GM21526 (cell line): ENCODE results near the gene POLDIP3.
"Not testable (repeated sequence)": the region's sequence is repeated elsewhere in the genome, so short reads cannot be mapped to it uniquely, and the experiment has no call there.

Source experiments
- ATAC-seq: cut with Tn5 transposase; IDR thresholded peaks from one replicate; pipeline ENCODE4 v1.9.1; 2021; ENCODE audit warnings: moderate library complexity; ENCODE audit not compliant: unreplicated experiment, low FRiP score

Gene POLDIP3

DNA sequence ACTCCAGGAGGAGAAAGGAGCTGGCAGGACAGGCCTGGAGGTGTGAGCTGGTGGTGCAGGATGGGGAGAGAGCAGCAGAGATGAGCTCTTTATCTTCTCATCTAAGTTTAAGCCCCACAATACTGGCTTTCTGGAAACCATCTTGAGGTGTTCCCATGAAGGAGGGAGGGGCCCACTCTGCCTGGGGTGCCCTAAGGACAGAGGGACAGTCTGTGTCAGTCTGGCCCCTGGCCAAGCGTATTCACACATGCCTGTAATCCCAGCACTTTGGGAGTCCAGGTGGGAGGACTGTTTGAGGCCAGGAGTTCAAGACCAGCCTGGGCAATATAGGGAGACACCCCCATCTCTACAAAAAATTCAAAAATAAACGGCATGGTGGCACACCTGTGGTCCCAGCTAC is 52.0 kb downstream of the POLDIP3 start:
- no peak for ATAC-seq

DNA sequence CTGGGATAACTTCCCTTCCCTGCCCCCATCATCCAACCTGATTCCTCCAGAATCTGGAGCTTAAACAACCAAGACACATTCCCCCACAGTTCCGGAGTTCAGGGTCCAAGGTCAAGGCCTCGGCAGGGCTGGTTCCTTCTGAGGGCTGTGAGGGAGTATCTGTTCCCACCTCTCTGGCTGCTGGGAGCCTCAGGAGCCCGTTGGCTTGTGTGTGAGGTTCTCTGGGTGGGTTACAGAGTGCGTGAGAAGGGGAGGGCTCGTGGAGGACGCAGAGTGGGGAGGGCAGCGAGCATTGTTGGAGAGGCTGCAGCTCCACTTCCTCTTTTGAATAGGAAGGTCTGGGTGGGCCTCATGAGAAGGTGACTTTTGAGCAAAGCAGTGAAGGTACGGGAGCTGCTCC is 52.4 kb downstream of the POLDIP3 start:
- ATAC-seq: no peak

DNA sequence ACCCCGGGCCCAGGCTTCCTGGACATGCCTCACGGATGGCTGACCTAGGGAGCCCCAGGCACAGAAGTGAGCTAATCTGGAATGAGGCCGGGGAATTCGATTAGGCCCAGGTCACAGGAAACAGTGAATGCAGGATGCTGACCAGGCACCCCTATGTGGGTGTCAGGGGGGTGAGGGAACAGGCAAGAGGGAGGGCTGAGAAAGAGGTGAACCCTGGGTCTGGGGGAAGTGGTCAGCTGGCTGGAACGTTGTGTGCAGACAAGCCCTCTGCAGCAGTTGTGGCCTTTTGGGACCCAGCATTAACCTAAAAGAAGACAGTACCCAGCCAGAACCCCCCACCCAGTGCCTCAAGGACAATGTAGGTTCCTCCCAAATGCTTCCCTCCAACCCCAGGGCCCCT is 52.8 kb downstream of the POLDIP3 start:
- ATAC-seq: no peak

DNA sequence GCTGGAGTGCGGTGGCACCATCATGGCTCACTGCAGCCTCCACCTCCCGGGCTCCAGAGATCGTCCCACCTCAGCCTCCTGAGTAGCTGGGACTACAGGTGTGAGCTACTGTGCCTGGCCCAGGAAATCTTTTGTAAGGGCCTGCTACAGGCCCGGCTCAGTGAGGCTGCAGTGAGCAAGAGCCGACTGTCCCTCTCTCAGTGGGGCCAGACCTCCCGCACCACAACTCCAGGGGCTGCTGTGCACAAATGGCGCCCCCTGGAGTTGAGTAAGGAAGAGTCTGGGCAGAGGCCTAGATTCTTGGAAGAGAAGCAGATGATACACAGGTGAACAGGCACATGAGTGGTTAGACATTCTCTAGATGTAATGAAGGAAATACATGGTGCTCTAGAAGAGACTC is 53.9 kb downstream of the POLDIP3 start:
- ATAC-seq: no peak

DNA sequence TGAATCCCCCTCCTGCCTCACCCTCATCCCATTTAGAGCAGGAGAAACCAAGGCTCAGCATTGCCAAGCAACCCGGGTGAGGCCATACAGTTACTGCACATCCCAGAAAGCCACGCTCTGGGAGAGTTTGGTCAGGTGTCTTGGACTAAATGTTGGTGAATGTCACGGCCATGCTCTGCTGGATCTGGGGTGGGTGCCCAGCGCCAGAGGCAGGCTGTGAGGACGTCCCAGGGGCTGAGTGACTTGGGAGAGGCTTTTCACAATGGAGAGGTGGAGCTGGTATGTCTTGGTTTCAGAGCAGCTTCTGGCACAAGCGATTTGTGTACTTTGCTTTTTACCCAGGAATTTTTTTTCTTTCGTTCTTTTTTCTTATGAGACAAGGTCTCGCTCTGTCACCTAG is 54.3 kb downstream of the POLDIP3 start:
- no peak for ATAC-seq

DNA sequence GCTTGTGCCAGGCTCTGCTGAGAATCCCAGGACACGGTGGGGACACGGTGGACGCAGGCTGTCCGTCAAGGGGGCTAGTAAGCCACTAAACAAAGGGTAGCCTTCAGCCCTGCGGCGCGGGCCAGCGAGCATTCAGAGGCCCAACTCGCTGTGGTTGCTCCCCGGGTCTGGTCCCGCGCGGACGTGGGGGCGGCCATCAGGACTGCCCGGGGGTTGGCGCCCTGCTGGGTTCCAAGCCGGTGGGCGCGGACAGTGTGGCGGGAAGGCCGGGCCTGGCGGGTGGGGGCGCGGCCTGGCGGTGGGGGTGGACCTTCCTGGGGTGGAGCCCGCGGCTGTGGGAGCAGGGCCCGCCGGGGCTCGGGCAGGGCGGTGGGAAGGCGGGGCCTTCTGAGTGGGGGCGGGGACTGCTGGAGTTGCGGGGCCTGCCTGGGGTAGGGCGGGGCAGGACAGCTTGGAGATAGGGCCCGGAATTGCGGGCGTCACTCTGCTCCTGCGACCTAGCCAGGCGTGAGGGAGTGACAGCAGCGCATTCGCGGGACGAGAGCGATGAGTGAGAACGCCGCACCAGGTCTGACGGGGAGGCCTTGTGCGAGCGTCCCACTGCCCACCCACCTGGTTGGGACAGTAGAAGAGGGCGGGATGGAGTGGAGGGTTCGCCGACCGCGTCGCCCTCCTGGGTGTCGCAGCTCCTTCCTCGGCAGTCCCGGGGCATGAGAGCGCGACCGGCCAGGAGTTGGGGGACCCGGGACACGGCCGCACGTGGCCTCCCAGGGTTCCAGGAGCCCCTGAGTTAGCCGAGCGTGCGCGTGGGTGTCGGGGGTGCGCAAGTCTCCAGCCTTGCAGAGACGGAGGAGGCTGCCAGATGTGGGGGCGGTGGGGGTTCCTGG is 61.0 kb downstream of the POLDIP3 start, which contains the start of gene SERHL2:
Gene SERHL2, plus strand, starts transcription at position 482 of the 887 bp plus-strand sequence. Its CDS starts 65 bp downstream, at position 547.
- peak; percentile 53 for ATAC-seq

DNA sequence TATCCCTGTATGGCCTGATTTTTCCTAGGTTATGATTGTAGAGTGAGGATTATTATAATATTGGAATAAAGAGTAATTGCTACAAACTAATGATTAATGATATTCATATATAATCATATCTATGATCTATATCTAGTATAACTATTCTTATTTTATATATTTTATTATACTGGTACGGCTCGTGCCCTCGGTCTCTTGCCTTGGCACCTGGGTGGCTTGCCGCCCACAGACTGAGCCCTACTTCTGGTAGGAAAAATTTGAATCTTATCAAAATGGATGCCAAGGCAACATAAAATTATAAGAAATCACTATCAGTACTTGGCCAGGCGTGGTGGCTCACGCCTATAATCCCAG is 62.4 kb downstream of the POLDIP3 start:
- not testable (repeated sequence) for ATAC-seq

DNA sequence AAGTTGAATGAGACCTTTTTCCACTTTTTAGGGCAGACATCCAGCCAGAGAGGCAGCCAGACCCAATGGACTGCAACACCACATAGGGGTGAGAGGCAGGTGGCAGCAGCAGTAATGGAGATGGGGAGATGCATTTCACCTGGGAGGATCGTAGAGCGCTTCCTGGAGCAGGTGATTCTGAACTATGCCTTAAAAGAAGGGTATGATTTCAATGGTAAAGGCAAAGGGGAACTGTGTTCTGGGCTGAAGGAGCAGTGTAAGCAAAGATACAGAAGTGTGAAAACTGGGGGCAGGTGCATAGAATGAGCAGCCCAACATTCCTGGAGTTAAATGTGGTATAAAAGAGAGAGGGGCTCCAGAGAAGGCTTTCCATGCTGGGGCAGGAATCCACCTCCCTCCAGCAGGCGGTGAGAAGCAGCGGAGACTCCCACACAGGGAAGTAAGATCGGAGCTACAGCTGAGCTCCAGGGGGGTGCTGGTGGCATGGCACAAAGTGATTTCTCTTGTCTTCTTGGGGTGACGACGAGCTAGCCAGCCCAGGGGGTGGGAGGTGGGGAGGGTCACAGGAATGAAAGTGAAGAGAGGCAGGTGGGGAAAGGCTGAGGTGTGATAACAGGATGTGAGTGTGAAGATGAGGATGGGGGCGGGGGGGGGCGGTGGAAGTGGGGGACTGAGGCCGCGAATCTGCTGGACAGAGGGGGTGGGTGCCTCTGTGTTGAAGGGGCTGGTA is 65.2 kb downstream of the POLDIP3 start:
- no peak for ATAC-seq

DNA sequence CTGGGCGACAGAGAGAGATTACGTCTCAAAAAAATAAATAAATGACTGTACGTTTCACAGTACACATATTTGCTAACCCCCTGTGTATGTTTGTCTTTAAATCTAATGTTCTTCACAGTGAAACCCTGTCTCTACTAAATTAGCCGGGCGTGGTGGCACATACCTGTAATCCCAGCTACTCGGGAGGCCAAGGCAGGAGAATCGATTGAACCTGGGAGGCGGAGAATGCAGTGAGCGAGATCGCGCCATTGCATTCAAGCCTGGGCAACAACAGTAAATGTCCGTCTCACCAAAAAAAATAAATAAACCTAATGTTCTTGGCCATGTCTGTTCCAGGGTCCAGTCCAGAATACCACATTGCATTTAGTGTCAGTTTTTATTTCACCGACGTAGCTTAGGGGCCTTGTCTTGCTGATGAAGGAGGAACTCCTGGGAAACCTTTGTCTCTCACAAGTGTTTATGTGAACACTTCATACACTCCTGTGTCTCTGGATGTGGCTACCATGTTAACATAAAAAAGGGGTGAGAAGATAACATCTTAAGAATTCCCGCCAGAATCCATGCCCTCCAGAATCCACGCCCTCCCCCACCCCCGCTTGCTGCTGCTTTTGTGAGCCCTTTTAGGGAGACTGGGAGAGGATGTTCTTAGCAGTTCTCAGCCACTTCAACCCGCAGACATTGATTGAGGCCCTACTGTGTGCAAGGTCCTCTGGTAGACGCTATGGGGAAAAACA is 65.9 kb downstream of the POLDIP3 start:
- no peak for ATAC-seq

DNA sequence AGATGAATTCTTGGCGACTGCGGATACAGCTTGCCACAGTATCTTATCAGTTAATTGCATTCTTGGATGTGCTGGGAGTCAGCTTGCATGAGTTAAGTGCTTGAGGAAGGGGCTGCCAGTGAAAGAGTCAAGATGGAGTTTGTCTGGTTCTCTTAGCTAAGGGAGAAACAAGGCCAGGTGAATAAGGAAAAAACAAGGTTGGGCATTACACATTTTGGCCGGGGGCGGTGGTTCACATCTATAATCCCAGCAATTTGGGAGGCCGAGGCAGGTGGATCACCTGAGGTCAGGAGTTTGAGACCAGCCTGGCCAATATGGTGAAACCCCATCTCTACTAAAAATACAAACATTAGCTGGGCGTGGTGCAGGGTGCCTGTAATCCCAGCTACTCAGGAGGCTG is 66.6 kb downstream of the POLDIP3 start:
- not testable (repeated sequence) for ATAC-seq

DNA sequence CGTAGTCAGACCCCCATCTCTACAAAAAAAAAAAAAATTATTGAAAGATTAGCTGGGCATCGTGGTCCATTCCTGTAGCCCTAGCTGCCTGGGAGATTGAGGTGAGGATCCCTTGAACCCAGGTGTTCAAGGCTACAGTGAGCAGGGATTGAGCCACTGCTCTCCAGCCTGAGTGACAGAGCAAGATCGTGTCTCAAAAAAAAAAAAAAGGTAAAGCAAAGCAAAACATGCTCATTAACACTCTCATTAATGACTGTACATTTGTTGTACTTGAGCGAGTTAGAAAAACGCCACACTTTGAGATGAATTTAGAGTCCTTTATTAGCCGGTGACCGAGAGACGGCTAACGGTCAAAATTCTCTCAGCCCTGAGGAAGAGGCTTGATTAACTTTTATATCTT is 67.1 kb downstream of the POLDIP3 start:
- ATAC-seq: no peak

DNA sequence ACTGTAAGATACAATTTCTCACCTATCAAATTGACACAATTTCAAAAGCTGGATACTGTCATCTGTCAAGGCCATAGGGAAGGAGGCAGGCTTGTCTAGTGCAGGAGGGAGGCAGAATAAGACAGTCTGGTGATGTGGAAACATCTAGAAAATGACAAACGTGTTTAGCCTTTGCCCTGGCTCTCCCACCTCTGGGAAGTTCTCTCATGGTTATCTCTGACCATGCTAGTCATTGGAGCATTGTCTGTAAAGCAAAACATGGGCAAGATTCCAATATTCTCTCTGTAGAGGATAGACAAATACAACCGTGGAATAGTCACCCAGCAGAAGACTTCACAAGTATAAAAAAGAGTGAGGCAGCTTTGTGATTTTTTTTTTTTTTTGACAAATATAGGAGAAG is 70.0 kb downstream of the POLDIP3 start:
- no peak for ATAC-seq

DNA sequence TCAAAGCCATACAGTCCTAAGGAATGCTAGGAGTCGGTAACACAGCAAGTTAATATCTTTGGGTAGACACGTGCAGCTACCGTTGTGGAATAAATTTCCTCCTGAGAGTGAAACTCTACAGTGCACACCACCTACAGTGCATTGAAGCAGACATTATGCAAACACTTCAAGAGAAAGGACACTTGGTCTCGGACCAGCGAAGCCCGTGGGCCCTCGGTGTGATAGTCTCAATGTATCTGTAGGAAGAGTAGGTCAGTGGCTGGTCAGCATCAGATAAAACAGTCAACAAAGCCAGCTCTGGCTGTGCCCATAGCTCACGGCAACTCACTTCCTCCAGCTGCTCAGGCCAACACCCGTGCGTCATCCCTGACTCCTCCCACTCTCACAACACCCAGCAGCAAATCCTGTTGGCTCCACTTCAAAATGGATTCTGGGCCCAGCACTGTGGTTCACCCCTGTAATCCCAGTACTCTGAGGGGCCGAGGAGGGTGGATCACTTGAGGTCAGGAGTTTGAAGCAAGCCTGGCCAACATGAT is 75.4 kb downstream of the POLDIP3 start:
- not testable (repeated sequence) for ATAC-seq

DNA sequence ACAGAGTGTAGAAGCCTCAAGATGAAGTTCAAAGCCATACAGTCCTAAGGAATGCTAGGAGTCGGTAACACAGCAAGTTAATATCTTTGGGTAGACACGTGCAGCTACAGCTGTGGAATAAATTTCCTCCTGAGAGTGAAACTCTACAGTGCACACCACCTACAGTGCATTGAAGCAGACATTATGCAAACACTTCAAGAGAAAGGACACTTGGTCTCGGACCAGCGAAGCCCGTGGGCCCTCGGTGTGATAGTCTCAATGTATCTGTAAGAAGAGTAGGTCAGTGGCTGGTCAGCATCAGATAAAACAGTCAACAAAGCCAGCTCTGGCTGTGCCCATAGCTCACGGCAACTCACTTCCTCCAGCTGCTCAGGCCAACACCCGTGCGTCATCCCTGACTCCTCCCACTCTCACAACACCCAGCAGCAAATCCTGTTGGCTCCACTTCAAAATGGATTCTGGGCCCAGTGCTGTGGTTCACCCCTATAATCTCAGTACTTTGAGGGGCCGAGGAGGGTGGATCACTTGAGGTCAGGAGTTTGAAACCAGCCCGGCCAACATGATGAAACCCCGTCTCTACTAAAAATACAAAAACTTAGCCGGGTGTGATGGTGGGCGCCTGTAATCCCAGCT is 77.4 kb downstream of the POLDIP3 start:
- ATAC-seq: not testable (repeated sequence)

DNA sequence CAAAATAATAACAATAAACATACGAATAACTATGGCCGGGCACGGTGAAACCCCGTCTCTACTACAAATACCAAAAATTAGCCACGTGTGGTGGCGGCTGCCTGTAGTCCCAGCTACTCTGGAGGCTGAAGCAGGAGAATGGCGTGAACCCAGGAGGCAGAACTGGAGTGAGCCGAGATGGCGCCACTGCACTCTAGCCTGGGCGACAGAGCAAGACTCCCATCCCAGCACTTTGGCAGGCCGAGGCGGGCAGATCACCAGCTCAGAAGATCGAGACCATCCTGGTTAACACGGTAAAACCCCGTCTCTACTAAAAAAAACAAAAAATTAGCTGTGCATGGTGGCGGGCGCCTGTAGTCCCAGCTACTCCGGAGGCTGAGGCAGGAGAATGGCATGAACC is 78.0 kb downstream of the POLDIP3 start:
- ATAC-seq: not testable (repeated sequence)

DNA sequence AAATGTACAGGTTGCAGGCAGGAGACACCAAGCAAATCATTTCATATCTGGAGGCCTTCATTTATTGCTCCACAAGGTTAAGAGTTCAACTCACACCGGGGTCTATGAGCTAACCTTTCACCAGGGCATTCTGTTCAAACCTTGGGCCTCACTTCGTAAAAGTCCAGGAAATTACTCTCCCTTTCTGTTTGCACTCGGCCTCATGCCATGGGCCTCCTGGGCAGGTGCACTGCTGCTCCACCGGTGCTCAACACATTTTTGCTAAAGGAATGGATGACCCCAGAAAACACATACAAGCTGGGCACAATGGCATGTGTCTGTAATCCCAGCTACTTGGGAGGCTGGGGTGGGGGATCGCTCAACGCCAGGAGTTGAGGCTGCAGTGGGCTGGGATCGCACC is 78.5 kb downstream of the POLDIP3 start:
- no peak for ATAC-seq

DNA sequence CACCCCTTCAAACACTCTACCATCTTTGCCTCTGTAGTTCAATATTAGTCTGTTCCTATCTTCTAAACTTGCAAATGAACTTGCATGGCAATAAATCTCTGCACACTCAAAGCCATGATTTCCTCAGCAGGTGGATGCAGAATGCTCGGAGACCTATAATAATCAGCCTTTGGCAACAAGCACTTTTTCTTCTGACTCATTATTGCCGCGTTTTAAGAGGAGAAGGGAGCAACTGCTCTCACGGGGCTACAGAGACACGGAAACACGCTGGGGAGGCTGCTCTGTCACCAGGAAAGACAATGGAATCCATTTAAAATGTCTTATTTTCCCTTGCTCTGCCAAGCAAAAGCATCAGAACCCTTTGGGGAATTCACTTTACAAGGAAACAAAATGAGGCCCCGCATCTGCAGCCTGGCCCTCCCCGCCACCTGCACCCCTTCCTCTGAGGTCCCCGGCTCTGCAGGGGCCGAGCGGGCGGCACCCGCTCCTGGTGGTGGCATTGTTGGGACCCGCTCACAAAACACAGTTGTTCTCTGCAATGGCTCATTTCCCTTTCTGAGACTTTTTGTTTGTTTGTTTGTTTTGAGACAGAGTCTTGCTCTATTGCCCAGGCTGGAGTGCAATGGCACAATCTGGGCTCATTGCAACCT is 79.5 kb downstream of the POLDIP3 start:
- ATAC-seq: not testable (repeated sequence)
